RPMI8226 (cell line): ENCODE data around the gene DCDC2C.

Experiments used
- DNase-seq: peaks from one replicate; pipeline ENCODE4 v3.0.0-alpha.2; 2015

DCDC2C gene

GRCh38 chr2:3674066-3674845 is 29.1 kb upstream of the DCDC2C start:
- DNase-seq: no peak

- DNase-seq: no peak
Observed at GRCh38 chr2:3675687-3676086, 27.7 kb upstream of the DCDC2C start.

- DNase-seq: no peak
Observed at GRCh38 chr2:3677436-3677835, 25.9 kb upstream of the DCDC2C start.

GRCh38 chr2:3678212-3678611 is 25.2 kb upstream of the DCDC2C start:
- no peak for DNase-seq

DNA sequence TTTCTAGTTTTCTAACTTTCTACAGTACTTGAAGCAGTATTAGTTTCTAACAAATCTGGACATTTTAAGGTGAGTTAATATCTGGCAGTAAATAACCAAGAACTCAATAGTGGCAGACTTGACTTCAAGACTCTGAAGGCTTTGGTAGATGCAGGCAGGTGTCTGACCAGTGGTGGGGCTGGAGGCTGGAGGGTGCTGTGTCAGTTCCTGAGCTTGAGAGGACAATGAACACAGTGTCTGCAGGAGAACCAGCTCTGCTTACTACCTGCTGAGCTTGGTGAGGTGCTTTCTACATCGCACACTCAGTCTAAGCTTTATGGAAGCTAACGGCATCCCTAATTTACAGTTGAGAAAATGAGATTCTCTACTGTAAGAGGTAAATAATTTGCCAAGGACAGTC is 24.2 kb upstream of the DCDC2C start:
- DNase-seq: no peak

GRCh38 chr2:3679616-3680393 is 23.6 kb upstream of the DCDC2C start:
- DNase-seq: no peak

DNA sequence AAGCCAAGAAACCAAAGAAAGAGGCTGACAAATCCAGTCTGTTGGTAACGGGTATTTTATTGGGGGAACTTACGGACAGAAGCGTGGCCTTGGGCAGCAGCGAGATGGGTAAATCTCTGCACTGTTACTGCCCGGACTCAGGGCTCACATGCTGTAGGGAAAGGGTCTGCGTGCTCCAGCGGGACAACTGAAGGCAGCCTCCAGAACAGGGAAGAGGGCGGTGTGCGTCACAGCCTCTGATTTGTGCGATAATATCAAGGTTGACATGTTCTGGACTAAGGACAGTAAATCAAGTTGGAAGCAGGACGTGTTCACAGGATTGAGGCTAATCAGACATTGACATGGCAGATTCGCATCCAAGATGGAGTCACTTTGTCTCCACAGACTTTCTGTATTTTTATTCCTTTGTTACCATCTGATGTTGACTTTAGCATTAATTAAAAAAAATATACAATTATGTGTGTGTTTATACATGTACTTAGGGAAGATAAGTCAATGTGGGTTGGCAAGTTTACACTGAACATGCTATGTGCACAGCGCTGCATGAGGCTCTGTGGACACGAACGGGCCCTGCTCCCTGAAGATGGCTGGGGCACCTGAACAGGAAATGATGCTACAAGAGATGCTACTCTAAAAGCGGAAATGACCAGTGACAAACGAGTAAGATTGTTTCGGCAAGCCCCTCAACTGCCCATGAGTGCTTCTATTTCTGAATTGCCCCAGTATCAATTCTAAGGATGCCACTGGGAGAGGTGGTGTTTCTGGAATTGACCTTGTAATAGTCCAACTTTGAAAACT is 22.6 kb upstream of the DCDC2C start:
- DNase-seq: no peak

- DNase-seq: no peak
Observed at GRCh38 chr2:3681625-3682024, 21.8 kb upstream of the DCDC2C start.

- DNase-seq: no peak
Observed at GRCh38 chr2:3682811-3683210, 20.6 kb upstream of the DCDC2C start.

- DNase-seq: no peak
Observed at GRCh38 chr2:3683748-3684454, 19.5 kb upstream of the DCDC2C start.

DNA sequence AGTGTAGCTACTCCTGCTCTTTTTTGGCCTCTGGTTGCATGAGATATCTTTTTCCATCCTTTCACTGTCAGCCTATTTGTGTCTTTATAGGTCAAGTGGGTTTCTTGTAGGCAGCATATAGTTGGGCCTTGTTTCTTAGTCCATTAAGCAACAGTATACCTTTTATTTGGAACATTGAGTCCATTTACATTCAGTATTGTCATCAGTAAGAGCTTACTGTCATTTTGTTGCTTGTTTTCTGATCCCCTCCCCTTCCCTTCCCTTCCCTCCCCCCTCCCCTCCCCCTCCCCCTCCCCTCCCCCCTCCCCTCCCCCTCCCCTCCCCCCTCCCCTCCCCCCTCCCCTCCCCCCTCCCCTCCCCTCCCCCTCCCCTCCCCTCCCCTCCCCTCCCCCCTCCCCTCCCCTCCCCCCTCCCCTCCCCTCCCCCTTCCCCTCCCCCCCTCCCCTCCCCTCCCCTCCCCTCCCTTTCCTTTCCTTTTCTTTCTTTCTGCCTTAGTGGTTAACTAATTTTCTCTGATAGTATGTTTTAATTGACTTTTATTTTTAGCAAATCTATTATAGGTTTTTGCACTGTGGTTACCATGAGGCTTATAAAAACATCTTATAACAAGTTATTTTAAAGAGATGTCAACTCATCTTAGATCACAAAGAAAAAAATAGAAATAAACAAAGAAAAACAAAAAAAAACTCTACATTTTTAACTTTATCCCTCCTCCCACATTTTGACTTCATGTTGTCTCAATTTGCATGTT is 13.2 kb upstream of the DCDC2C start:
- no peak for DNase-seq

- DNase-seq: no peak
Observed at GRCh38 chr2:3692375-3692774, 11.0 kb upstream of the DCDC2C start.

DNA sequence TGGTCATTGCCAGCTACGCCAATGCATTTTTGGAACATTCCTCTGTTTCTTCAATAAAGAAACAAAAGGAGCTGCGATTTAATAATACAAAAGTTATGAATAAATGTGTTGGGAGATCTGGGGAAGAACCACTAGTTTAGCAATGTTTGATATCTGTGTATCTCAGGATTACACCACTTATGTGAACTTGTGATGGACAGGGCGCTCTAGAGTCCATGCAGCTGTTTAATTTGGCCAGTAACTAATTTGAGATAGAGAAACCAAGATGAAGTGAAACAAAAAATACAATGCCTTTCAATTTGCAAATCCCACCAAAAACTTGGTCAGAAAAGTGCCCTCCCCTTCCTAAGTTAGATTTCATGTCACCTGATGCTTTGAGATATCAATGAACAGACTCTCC is 6.8 kb upstream of the DCDC2C start:
- no peak for DNase-seq

GRCh38 chr2:3701071-3701470 is 2.3 kb upstream of the DCDC2C start:
- no peak for DNase-seq

DNA sequence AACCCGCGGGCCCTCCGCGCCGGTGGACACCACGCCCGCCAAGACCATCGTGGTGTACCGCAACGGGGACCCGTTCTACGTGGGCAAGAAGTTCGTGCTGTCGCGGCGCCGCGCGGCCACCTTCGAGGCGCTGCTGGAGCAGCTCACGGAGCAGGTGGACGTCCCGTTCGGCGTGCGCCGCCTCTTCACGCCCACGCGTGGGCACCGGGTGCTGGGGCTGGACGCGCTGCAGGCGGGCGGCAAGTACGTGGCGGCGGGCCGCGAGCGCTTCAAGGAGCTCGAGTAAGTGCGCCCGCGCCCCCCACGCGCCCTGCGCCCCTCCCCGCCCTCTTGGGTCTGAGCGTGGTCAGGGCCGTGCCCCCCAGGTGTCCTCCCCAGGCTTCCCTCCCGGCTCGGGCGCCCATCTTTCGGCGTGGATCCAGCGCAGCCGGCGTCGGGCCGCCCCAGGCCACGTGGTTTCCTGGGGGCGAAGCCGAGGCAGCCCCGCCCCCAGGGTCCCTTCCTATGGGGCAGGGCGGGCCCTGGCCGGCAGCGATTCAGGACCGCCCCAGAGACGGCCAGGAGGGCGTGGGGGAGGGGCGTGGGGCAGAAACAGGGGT is 481 bp downstream of the DCDC2C start:
- no peak for DNase-seq

DNA sequence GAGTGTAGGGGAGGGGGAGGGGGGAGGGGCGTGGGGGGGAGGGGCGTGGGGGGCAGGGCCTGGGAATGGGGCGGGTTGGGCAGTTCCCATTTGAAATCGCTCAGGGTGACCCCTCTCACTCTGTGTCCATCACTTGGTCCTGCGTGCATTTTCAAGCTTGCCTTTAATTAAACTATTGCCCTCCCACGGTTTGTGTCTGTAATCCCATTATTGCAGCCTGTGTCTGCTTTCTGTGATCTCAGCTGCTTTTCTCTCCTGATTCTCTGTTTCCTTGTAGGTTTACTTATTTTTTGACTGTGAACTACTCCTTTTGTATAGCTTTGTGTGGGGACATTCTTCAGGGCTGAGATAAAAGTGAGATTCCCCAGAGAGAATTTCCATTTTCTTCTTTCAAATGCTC is 1.3 kb downstream of the DCDC2C start:
- DNase-seq: no peak

GRCh38 chr2:3705782-3706181 is 2.4 kb downstream of the DCDC2C start:
- no peak for DNase-seq

GRCh38 chr2:3706892-3707291 is 3.5 kb downstream of the DCDC2C start:
- DNase-seq: no peak

- DNase-seq: no peak
Observed at GRCh38 chr2:3708576-3708975, 5.2 kb downstream of the DCDC2C start.

DNA sequence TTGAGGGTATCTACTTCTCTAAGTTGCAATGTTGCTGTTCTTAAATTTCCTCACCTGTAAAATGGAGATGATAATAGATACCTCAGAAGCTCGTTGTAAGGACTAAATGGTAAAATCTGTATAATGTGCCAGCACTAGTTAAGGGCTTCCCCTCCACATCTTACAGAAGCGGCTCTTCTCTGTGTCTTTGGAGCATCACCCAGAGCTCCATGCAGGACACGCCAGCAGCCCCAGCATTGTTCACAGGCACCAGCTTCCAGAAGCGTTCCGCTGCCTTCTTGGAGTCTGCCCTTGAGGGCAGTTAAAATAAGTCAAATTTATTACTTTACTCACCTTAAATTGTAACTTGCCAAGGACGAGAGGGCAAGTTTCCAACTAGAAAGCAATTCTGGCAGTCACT is 5.8 kb downstream of the DCDC2C start:
- no peak for DNase-seq

DNA sequence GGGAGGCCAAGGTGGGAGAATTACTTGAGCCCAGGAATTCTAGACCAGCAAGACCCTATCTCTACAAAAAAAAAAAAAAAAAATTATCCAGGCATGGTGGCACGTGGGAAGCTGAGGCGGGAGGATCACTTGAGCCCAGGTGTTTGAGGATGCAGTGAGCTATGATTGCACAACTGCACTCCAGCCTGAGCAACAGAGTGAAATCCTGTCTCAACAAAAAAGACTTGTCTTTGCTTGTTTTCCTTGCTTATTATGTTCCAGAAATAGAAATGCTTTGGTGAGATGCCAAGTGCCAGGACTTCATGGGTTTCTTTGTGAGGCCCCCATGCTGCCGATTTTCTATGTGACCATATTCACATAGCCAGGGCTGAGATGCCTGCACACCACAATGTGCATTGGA is 9.0 kb downstream of the DCDC2C start:
- DNase-seq: no peak
